Measurements from ENCODE around the gene ARFGAP2.
"Not testable (repeated sequence)": the region's sequence is repeated elsewhere in the genome, so short reads cannot be mapped to it uniquely, and the experiment has no call there.

The ARFGAP2 gene

DNA sequence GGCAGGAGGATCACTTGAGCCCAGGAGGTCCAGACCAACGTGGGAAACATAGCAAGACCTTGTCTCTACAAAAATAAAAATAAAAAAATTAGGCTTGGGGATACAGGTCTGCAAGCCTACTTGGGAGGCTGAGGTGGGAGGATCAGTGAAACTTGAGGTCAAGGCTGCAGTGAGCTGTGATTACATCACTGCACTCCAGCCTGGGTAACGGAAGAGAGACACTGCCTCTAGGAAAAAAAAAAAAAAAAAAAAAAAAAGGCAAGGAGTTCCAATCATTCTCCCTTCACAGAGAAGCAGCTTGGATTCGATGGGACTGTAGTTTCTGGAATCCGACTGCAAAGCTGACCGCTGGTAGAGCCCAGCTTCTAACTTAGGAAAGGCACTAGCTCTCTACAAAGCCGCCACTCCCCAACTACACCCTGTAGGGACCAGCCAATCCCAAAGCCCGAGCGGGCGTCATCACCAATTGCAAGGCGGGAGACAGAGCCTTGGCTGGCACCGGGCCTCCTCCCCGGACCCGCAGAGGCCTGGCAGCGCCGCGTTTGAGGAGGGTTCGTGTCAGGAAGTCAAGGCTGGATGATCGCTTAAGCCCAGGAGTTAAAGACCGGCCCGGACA, 37.4 kb upstream of the ARFGAP2 start:
- TF ChIP-seq ZFX (IDR thresholded peaks at IDR 0.05) = no peak
- H3K27ac ChIP-seq = peak overlapping the region; percentile 94

GRCh38 chr11:47212938-47213337, 36.3 kb upstream of the ARFGAP2 start:
- TF ChIP-seq, protein P1, sequence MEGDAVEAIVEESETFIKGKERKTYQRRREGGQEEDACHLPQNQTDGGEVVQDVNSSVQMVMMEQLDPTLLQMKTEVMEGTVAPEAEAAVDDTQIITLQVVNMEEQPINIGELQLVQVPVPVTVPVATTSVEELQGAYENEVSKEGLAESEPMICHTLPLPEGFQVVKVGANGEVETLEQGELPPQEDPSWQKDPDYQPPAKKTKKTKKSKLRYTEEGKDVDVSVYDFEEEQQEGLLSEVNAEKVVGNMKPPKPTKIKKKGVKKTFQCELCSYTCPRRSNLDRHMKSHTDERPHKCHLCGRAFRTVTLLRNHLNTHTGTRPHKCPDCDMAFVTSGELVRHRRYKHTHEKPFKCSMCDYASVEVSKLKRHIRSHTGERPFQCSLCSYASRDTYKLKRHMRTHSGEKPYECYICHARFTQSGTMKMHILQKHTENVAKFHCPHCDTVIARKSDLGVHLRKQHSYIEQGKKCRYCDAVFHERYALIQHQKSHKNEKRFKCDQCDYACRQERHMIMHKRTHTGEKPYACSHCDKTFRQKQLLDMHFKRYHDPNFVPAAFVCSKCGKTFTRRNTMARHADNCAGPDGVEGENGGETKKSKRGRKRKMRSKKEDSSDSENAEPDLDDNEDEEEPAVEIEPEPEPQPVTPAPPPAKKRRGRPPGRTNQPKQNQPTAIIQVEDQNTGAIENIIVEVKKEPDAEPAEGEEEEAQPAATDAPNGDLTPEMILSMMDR (conservative IDR thresholded peaks at IDR 0.05) = no peak
- no peak for TF ChIP-seq ZFX (IDR thresholded peaks at IDR 0.05)
- H3K27ac ChIP-seq = peak overlapping the region; percentile 94

DNA sequence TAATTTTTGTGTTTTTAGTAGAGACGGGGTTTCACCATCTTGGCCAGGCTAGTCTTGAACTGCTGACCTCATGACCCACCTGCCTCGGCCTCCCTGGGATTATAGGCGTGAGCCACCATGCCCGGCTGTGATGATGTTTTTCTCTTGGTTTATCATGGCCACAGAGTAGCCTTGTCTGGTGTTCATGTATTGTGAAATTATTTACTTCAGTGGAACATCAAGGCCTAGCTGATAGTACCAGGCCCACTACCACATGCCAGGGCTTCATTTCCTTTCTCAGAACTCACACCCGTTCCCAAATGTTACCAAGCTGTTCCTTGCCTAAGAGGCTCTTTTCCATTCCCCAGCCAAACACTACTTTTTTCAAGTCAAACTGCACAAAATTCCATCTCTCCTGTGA, 31.9 kb upstream of the ARFGAP2 start:
- TF ChIP-seq, protein P1 (conservative IDR thresholded peaks at IDR 0.05) = no peak
- no peak for TF ChIP-seq ZFX (IDR thresholded peaks at IDR 0.05)

DNA sequence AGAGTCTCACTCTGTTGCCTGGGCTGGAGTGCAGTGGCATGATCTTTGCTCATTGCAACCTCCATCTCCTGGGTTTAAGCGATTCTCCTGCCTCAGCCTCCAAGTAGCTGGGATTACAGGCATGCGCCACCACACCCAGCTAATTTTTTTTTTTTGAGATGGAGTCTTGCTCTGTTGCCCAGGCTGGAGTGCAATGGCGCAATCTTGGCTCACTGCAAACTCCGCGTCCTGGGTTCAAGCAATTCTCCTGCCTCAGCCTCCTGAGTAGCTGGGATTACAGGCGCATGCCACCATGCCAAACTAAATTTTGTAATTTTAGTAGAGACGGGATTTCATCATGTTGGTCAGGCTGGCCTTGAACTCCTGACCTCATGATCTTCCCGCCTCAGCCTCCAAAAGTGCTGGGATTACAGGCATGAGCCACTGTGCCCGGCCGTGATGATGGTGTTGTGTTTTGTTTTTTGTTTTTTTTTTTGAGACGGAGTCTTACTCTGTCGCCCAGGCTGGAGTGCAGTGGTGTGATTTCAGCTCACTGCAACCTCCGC, 31.4 kb upstream of the ARFGAP2 start:
- not testable (repeated sequence) for H3K27ac ChIP-seq

More for the DNA sequence above, 31.9 kb upstream of the ARFGAP2 start:
- no peak overlapping the region for H3K27ac ChIP-seq

- TF ChIP-seq, protein P1 (conservative IDR thresholded peaks at IDR 0.05) = no peak
- no peak for TF ChIP-seq ZFX (IDR thresholded peaks at IDR 0.05)
- H3K27ac ChIP-seq = no peak overlapping the region
Measured at GRCh38 chr11:47207459-47207858, 30.8 kb upstream of the ARFGAP2 start.

- not testable (repeated sequence) for H3K27ac ChIP-seq
Measured at GRCh38 chr11:47206577-47206976, 29.9 kb upstream of the ARFGAP2 start.

DNA sequence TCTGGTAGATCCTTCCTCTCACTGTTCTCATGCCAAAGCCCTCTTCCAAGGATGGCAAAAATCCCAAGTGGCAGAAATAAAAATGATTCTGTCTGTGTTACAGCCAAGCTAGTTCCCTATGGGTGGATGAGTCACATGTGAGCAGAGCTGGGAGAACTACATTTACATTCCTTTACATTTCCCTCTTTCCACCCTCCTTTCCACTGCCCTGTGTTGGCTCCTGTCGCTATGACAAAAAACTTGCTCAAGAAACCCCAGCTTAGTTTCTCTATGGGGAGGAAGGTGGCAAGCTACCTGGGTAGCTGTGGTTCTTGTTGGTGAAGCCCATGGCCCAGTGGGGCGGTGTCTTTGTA, 27.9 kb upstream of the ARFGAP2 start:
- TF ChIP-seq, protein P1 (conservative IDR thresholded peaks at IDR 0.05) = no peak
- peak overlapping the region; percentile 14; the same call in 1 of the 2 replicates for H3K27ac ChIP-seq

DNA sequence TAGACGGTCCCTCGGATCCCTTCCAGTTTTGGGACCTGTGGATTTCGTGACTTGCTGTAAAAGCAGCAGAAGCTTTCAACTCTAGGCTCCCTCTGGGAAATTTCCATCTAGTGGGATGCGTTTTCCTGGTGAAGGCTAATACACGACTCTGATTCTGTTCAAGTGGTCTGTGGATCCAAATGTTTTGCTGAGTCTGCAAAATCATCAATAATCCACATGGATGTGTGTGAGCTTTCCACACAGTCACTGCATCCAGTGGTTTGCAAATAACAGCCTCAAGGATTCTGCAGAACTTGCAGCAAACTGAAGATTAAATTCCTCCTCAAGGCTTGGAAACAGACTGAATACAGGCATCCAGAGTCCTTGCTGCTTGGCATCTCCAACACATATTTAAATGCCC, 25.9 kb upstream of the ARFGAP2 start:
- TF ChIP-seq ZFX (IDR thresholded peaks at IDR 0.05) = no peak
- TF ChIP-seq, protein P1 (conservative IDR thresholded peaks at IDR 0.05) = no peak
- H3K27ac ChIP-seq = no peak overlapping the region

- H3K27ac ChIP-seq = no peak overlapping the region
- TF ChIP-seq, protein P1 (conservative IDR thresholded peaks at IDR 0.05) = no peak
- no peak for TF ChIP-seq ZFX (IDR thresholded peaks at IDR 0.05)
Measured at GRCh38 chr11:47201015-47201414, 24.3 kb upstream of the ARFGAP2 start.

DNA sequence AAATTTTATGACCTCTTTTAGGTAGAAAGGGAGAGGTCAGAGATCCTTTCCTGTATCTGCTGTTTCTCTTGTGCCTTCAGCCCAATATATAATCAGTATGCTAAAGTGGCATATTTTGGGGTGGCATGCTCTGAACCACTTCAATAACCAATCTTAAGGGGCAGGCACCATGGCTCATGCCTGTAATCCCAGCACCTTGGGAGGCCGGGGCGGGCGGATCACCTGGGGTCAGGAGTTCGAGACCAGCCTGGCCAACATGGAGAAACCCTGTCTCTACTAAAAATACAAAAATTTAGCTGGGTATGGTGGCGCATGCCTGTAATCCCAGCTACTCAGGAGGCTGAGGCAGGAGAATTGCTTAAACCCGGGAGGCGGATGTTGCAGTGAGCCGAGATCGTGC, 21.5 kb upstream of the ARFGAP2 start:
- not testable (repeated sequence) for H3K27ac ChIP-seq

All from C4-2B (cell line).